ENCODE data around the gene MRPS35. TPM values are rescaled to one million over a fixed set of nuclear protein-coding genes. Genes with fewer than 3 reads are reported as not detected.
"Not testable (repeated sequence)": the region's sequence is repeated elsewhere in the genome, so short reads cannot be mapped to it uniquely, and the experiment has no call there.

MRPS35 gene
- total RNA-seq, 2 experiments from 2014 or later = 33.9 to 45.5 TPM

DNA sequence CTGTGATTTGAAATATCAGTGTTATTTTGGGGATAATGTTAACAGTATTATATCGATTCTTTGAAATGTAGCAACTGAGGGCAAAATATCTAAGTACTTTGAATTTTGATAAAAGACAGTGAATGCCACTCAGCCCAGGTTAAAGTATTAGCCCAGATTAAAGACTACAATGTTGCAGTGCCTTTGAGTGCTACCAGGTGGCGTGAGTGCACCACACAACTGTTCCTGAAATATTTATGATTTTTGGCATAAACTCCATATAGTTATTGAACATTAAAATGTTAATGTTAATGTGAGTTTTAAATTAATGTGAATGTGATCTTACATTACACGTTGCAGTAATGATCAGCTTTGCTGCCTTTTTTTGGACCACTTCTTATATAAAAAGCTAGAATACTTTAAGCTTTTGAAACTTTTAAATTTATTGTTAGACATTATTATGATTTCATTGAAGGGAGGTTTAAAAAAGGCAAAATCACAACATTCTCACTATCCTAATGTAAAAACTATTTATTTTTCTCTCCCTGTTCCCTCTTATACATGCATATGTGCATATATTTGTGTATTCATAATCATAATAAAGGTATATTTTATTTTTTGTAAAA, 22.5 kb downstream of the MRPS35 start:
- H3K36me3 ChIP-seq (ENCODE audit: insufficient read depth, low read length) = peaks cover 81% of the 10 kb centered on the region
- ChIA-PET POLR2A (interaction anchor here (0.6 to 1.0 kb wide), 3 partner anchors 10 to 94 kb away, joined by 3 read pairs; no protein-coding TSS in a partner anchor), CTCF (ENCODE audit: unreplicated experiment) (interaction anchor here (1.1 kb wide), 1 partner anchor 9 kb away, joined by 3 read pairs; no protein-coding TSS in a partner anchor)
- H3K27ac ChIP-seq (ENCODE audit: low read depth, low read length, poor library complexity, severe bottlenecking) = no peak overlapping the region
- H3K9me2 ChIP-seq (ENCODE audit: insufficient read depth, low read length) = no peaks in the 10 kb centered on the region
- H3K4me2 ChIP-seq (ENCODE audit: low read length) = no peak overlapping the region
- no peaks in the 10 kb centered on the region for H3K9me3 ChIP-seq (ENCODE audit: low read length)
- no TSS peak for BruUV-seq (replicated peaks)
- no peak overlapping the region for H3K4me3 ChIP-seq (ENCODE audit: low read depth, low read length, poor library complexity, severe bottlenecking)
- H3K79me2 ChIP-seq (ENCODE audit: insufficient read depth, low read depth, low read length) = no peaks in the 10 kb centered on the region
- TF ChIP-seq, protein P1, sequence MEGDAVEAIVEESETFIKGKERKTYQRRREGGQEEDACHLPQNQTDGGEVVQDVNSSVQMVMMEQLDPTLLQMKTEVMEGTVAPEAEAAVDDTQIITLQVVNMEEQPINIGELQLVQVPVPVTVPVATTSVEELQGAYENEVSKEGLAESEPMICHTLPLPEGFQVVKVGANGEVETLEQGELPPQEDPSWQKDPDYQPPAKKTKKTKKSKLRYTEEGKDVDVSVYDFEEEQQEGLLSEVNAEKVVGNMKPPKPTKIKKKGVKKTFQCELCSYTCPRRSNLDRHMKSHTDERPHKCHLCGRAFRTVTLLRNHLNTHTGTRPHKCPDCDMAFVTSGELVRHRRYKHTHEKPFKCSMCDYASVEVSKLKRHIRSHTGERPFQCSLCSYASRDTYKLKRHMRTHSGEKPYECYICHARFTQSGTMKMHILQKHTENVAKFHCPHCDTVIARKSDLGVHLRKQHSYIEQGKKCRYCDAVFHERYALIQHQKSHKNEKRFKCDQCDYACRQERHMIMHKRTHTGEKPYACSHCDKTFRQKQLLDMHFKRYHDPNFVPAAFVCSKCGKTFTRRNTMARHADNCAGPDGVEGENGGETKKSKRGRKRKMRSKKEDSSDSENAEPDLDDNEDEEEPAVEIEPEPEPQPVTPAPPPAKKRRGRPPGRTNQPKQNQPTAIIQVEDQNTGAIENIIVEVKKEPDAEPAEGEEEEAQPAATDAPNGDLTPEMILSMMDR (conservative IDR thresholded peaks at IDR 0.05; ENCODE audit: low read length) = peak; percentile 93
- TF ChIP-seq EZH2phosphoT487 (IDR thresholded peaks at IDR 0.05; ENCODE audit: borderline replicate concordance, low read depth, low read length) = no peak
- 0 out of 2 replicates have a peak, but pooled peaks cover 4% of the 10 kb centered on the region for H4K20me1 ChIP-seq (ENCODE audit: insufficient read depth, low read length)
- intact Hi-C loops (cut with micrococcal nuclease; ENCODE audit: unreplicated experiment) = loop anchor here (1.0 to 2.0 kb wide), 2 partner anchors 88 to 208 kb away; no protein-coding TSS in a partner anchor
- H2AFZ ChIP-seq (ENCODE audit: low read length) = no peak overlapping the region
- H3K4me1 ChIP-seq (ENCODE audit: insufficient read depth, low read length, poor library complexity, severe bottlenecking) = no peaks in the 10 kb centered on the region
- DNase-seq (ENCODE audit: low spot score) = peak; percentile 51

DNA sequence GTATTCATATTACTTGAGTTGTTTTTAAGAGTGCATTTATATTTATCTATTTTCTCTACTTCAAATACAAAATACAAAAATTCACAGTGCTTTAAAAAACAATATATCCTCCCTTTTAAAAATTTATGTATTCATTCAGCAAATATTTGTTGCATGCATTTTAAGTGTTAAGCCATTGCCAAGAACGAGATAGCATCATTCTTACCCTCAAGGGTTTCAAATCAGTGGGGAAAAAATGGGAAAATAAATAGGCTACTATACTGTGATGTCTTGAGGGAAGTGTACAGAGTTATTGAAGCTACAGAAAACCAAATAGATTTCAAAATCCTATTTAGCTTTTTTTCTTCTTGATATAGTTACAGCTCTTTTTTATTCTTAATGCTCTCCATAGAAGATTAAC, 23.2 kb downstream of the MRPS35 start:
- H3K27ac ChIP-seq (ENCODE audit: low read depth, low read length, poor library complexity, severe bottlenecking) = no peak overlapping the region
- no peaks in the 10 kb centered on the region for H3K9me3 ChIP-seq (ENCODE audit: low read length)
- intact Hi-C loops (cut with micrococcal nuclease; ENCODE audit: unreplicated experiment) = loop anchor here (1.0 to 2.0 kb wide), 2 partner anchors 88 to 207 kb away; no protein-coding TSS in a partner anchor
- TF ChIP-seq, protein P1 (conservative IDR thresholded peaks at IDR 0.05; ENCODE audit: low read length) = no peak
- no peak for TF ChIP-seq EZH2phosphoT487 (IDR thresholded peaks at IDR 0.05; ENCODE audit: borderline replicate concordance, low read depth, low read length)
- peaks cover 83% of the 10 kb centered on the region for H3K36me3 ChIP-seq (ENCODE audit: insufficient read depth, low read length)
- DNase-seq (ENCODE audit: low spot score) = no peak
- ChIA-PET POLR2A (interaction anchor here (0.6 to 1.0 kb wide), 3 partner anchors 21 to 387 kb away, joined by 3 to 6 read pairs (median 3); no protein-coding TSS in a partner anchor), CTCF (ENCODE audit: unreplicated experiment) (interaction anchor here (1.1 kb wide), 1 partner anchor 9 kb away, joined by 3 read pairs; no protein-coding TSS in a partner anchor)
- BruUV-seq (replicated peaks) = no TSS peak
- 0 out of 2 replicates have a peak, but pooled peaks cover 4% of the 10 kb centered on the region for H4K20me1 ChIP-seq (ENCODE audit: insufficient read depth, low read length)
- H3K4me3 ChIP-seq (ENCODE audit: low read depth, low read length, poor library complexity, severe bottlenecking) = no peak overlapping the region
- H3K4me1 ChIP-seq (ENCODE audit: insufficient read depth, low read length, poor library complexity, severe bottlenecking) = no peaks in the 10 kb centered on the region
- no peaks in the 10 kb centered on the region for H3K9me2 ChIP-seq (ENCODE audit: insufficient read depth, low read length)
- H3K79me2 ChIP-seq (ENCODE audit: insufficient read depth, low read depth, low read length) = no peaks in the 10 kb centered on the region
- no peak overlapping the region for H3K4me2 ChIP-seq (ENCODE audit: low read length)
- no peak overlapping the region for H2AFZ ChIP-seq (ENCODE audit: low read length)

DNA sequence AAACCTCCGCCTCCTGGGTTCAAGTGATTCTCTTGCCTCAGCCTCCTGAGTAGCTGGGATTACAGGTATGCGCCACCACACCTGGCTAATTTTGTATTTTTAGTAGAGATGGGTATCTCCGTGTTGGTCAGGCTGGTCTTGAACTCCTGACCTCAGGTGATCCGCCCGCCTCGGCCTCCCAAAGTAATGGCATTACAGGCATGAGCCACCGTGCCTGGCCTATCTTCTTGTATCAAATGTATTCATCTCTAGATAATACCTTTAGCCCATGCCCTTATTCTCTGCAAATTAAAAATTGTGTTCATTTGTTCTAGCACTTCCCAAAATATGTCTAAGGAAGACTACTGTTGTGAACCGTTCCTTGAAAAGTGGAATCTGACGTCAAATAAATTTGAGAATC, 23.7 kb downstream of the MRPS35 start:
- H2AFZ ChIP-seq (ENCODE audit: low read length); H3K4me1 ChIP-seq (ENCODE audit: insufficient read depth, low read length, poor library complexity, severe bottlenecking); DNase-seq (ENCODE audit: low spot score); H3K79me2 ChIP-seq (ENCODE audit: insufficient read depth, low read depth, low read length); H3K9me2 ChIP-seq (ENCODE audit: insufficient read depth, low read length); H3K4me3 ChIP-seq (ENCODE audit: low read depth, low read length, poor library complexity, severe bottlenecking); H3K27ac ChIP-seq (ENCODE audit: low read depth, low read length, poor library complexity, severe bottlenecking); intact Hi-C loops (cut with micrococcal nuclease; ENCODE audit: unreplicated experiment); BruUV-seq (replicated peaks); H3K9me3 ChIP-seq (ENCODE audit: low read length); H3K4me2 ChIP-seq (ENCODE audit: low read length); H4K20me1 ChIP-seq (ENCODE audit: insufficient read depth, low read length): not testable (repeated sequence)
- CTCF ChIA-PET (ENCODE audit: unreplicated experiment) = interaction anchor here (1.1 kb wide), 1 partner anchor 8 kb away, joined by 3 read pairs; no protein-coding TSS in a partner anchor
- H3K36me3 ChIP-seq (ENCODE audit: insufficient read depth, low read length) = peaks cover 83% of the 10 kb centered on the region
- POLR2A ChIA-PET = interaction anchor here (0.6 to 1.0 kb wide), 4 partner anchors 21 to 1232 kb away, joined by 3 to 6 read pairs (median 4); no protein-coding TSS in a partner anchor

Data from OCI-LY7 (cell line).